GM21825 (cell line): ENCODE data around the gene DMC1.
"Not testable (repeated sequence)": the region's sequence is repeated elsewhere in the genome, so short reads cannot be mapped to it uniquely, and the experiment has no call there.

ENCODE experiments used
- ATAC-seq: cut with Tn5 transposase; IDR thresholded peaks from one replicate; pipeline ENCODE4 v1.9.1; 2021; ENCODE audit warnings: mild to moderate bottlenecking, moderate library complexity; ENCODE audit not compliant: unreplicated experiment

Gene DMC1

DNA sequence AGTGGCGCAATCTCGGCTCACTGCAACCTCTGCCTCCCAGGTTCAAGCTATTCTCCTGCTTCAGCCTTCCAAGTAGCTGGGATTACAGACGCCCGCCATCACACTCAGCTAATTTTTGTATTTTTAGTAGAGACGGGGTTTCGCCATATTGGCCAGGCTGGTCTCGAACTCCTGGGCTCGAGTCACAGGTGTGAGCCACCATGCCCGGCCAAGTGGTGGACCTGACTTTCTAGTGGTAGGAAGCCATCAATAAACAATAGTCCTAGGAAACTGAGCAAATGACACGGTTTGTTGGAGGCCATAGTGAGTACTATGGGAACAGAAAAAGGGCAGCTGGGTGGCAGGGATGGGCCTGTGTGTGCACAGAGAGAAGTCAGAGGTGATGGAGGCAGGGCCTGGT is 99.8 kb downstream of the DMC1 start:
- not testable (repeated sequence) for ATAC-seq

DNA sequence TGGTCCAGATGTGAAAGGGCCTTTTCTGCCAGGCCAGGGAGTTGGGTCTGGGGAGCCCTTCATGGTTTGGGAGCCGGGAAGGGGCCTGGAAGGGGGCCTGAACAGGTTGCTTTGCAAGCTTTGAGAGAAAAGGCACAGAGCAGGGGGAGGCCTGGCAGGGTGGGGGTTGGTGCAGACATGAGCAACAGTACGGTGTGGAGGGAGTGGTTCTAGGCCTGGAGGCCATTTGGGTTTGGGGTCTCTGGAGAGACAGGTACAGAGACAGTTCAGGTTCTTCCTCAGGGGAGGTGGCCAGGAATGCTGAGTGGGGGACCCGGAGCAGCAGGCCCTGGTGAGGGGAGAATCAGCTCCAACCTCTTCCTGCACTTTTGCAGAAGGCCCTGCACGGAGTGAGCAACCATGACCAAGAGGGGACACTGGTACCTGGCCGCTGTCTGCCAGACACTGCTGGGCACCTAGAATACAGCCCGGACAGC is 100.6 kb downstream of the DMC1 start:
- no peak for ATAC-seq
